DMS79 treated with DMSO at 0.1 percent for 48 hours (cell line): ENCODE measurements around the gene RCAN3.

Source experiments
- DNase-seq: peaks from one replicate; lab custom pipeline; 2025; lab: John Stamatoyannopoulos, UW

The RCAN3 gene

DNA sequence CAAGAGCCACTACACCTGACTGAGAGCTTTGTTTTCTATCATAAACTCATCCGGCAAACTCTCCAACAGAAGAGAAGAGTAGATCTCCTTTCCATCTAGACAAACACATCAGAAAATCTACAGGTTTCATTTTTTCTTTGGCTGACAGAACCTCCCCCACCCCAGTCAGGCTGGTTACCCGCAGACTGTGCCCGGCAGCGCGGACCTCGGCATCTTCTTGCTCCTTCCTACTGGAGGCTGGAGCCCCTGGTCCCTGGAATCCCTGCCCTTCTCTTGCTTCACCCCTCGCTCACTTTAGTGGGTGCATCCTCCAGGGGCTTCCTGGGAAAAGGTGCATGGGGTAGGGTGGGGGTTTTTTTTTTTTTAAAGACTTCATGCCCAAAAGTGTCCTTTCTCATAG lies 76.2 kb downstream of the RCAN3 start:
- no peak for DNase-seq

DNA sequence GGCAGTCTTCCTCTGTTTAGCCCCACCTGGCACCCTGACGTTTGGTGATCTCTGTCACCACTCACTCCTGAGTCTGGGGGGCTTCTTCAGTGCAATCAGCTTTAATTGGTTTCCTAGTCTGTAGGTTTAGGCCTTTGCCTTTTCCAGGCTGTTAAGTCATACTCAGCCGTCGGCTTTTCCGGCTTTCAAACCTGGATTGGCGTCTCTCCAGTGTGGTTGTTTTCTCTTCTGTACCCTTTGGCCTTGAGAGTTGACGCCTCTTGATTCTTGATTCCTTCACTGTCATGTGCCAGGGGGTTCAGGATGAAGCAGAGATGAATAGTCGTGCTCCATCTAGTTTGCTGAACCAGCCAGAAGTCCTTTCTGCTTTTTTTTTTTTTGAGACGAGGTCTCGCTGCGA lies 78.1 kb downstream of the RCAN3 start:
- no peak for DNase-seq

DNA sequence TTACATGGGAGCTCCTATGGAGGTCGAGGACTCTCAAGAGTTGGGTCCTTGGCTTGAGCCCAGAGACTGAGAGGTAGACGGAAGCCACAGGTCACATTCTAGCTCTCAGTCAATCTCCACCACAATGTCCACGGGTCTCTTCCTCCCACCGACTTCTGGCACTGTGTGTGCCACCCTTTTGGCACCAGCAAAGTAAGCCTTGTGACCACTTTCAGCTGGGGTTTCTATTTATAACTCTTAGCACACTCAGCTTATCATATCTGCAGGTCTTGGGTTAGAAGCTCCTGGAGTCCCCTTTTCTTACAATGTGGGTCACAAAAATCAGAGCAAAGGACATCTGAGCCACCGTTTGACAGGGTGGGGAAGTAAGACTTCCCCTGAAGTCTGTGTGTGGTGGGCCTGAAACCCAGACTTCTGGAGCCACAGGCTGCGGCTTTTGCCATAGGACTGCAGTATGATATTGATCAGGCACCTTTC lies 81.6 kb downstream of the RCAN3 start:
- peak; percentile 10 for DNase-seq

DNA sequence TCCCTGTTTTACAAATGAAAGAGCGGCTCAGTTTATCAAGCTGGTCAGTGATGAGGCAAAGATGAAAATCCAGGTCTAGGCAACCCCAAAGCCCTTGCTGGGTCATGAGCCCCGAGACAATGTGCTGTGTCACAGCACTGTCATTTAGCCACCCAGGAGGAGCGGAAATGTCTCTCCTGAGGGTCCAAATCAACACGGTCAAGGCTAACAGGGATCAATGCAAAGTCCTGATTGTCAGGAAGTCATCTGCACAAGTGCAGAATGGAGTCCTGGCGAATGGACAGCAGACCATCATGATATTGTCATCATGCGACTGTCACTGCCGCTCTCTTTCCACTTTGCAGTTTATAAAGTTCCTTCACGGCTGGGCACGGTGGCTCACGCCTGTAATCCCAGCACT lies 83.5 kb downstream of the RCAN3 start:
- no peak for DNase-seq

DNA sequence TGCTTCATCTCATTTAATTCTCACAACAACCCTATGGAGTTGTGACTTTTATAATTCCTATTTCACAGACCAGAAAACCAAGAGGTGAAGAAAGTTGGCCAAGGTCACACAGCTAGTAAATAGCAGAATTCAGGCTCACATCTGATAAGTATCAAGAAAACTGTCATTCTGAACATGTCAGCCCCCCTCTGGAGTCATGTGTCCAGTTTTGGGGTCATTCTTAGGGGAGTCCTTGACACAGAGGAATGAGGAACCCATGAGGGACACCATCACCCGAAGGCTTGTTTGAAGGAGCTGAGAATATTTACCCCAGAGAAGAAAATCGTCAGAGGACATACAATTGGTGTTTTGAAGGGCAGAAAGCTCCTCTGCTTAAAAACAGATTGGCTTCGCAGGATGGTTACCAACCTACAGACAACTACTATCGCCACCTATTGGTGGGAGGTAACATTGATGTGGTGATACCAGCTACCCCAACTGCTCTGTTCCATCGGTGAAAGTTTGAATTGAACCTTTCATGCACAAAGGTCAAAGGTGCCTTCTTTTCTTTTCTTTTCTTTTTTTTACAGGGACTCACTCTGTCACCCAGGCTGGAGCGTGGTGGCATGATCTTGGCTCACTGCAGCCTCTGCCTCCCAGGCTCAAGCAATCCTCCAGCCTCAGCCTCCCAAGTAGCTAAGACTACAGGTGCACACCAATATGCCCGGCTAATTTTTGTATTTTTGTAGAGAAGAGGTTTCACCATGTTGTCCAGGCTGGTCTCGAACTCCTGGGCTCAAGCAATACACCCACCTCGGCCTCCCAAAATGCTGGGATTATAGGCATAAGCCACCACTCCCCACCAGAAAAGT lies 84.6 kb downstream of the RCAN3 start:
- DNase-seq: peak; percentile 8

DNA sequence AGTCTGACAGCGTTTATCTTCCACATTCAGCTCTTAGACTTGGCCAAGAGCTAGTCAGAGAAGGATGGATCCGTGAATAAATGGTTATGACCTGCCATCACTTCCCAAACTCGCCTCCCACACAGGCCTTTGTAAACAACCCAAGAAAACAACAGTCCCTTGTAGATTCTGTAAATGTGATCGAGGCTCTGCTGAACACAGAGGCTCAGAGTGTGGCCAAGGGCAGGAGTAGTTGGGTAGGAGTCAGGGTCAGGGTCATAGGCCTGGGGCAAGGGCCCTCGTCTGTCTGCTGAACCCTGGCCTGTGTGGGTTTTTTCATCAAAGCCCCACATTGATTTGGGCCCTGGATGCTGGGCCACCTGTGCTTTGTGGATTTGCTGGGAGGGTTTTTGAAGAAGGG lies 85.9 kb downstream of the RCAN3 start:
- DNase-seq: no peak

DNA sequence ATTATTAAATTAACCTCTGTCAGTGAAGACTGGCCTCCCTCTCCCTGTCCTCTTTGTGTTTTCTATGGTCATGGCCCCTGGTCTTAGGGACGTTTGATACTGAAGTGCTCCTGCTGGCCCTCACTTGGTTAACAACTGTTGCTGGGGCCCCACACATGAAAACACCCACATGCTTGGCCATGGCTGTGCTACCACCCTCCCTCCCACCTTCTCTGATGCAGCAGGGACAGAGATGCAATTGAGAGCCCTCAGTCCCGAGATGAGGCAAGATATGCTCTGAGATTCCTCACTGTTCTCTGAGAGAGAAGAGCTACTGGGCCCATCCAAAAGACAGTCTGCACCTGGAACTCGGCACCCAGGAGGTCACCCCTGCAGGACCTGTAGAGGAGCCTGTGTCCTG lies 86.6 kb downstream of the RCAN3 start:
- no peak for DNase-seq
